Spleen (tissue), 11 donors: ENCODE data around the gene PHACTR1. TPM values are rescaled to one million over a fixed set of nuclear protein-coding genes. Genes with fewer than 3 reads are reported as not detected.

ENCODE experiments used
- DNase-seq: peaks from one replicate; pipeline ENCODE4 v3.0.0-alpha.2; 2020
- H3K27ac ChIP-seq, 8 donors: fragments of 200-600 bp; sonication (generic) in 7 of 8; 1 replicate in 4 of 8; 2 replicates in 4 of 8; pipeline versions ENCODE4 v1.5.0 to v1.8.0; 2016 to 2021; ENCODE audit warnings: inconsistent platforms in 4 of 8, mild to moderate bottlenecking in 4 of 8, moderate library complexity in 1 of 8
- H3K27me3 ChIP-seq, 7 donors: fragments of 200-600 bp; sonication (generic) in 6 of 7; replicated peaks in 1 of 7; 1 replicate in 4 of 7; 2 replicates in 3 of 7; pipeline versions ENCODE4 v1.5.0 to v1.8.0; 2016 to 2021; ENCODE audit warnings: inconsistent platforms in 3 of 7, mild to moderate bottlenecking in 1 of 7
- H3K36me3 ChIP-seq, 6 donors: fragments of 200-600 bp; sonication (generic) in 5 of 6; 1 replicate in 4 of 6; 2 replicates in 2 of 6; pipeline versions ENCODE4 v1.5.0 to v1.8.0; 2016 to 2021; ENCODE audit warnings: inconsistent platforms in 2 of 6
- H3K4me1 ChIP-seq, 6 donors: fragments of 200-600 bp; sonication (generic) in 5 of 6; 1 replicate in 3 of 6; 2 replicates in 3 of 6; pipeline versions ENCODE4 v1.5.0 to v1.8.0; 2016 to 2021; ENCODE audit warnings: inconsistent platforms in 3 of 6
- H3K4me3 ChIP-seq, 8 donors: fragments of 200-600 bp; sonication (generic) in 7 of 8; 1 replicate in 4 of 8; 2 replicates in 4 of 8; pipeline versions ENCODE4 v1.5.0 to v1.8.0; 2016 to 2021; ENCODE audit warnings: inconsistent platforms in 4 of 8, mild to moderate bottlenecking in 4 of 8, moderate library complexity in 2 of 8
- H3K9me3 ChIP-seq, 8 donors: fragments of 200-600 bp; sonication (generic) in 7 of 8; 1 replicate in 4 of 8; 2 replicates in 4 of 8; pipeline versions ENCODE4 v1.5.0 to v1.8.0; 2016 to 2021; ENCODE audit warnings: inconsistent platforms in 4 of 8
- CTCF ChIP-seq, 11 experiments: fragments of 200-600 bp in 7 of 11; fragments of 450-650 bp in 4 of 11; sonication (generic) in 4 of 11; IDR thresholded peaks in 8 of 11; conservative IDR thresholded peaks in 3 of 11; 1 replicate in 7 of 11; 2 replicates in 4 of 11; pipeline versions ENCODE4 v1.4.0 to v1.8.0; 2016 to 2021; ENCODE audit warnings: antibody characterized with exemption in 11 of 11, inconsistent platforms in 4 of 11, mild to moderate bottlenecking in 1 of 11
- POLR2A ChIP-seq, 3 donors: fragments of 450-650 bp; IDR thresholded peaks; one replicate each; pipeline ENCODE4 v1.5.1; 2017; ENCODE audit warnings: antibody characterized with exemption in 3 of 3, mild to moderate bottlenecking in 1 of 3
- POLR2AphosphoS5 ChIP-seq, 3 donors: sonication (generic); formaldehyde crosslinking; IDR thresholded peaks; one replicate each; pipeline ENCODE4 v1.5.1; 2017; ENCODE audit warnings: antibody characterized with exemption in 3 of 3
- WGBS, 5 donors: extraction: QIAGEN DNeasy Blood & Tissue Kit in 3 of 5; methylation state at CpG; one replicate each; pipeline versions ENCODE4 v1.1.5 to v1.1.7; 2013 to 2018; 5-methylcytosine and 5-hydroxymethylcytosine counted together
- intact Hi-C: fragments of 100-400 bp; cut with DNase I; formaldehyde crosslinking; loops from one replicate; pipeline ENCODE4 v1.15.0; 2023; ENCODE audit warnings: low total_unique reads
- polyA plus RNA-seq, 3 donors: library from polyadenylated mRNA; stranded (reverse); fragments of 200-250 nt; gene quantifications; one replicate each; pipeline ENCODE4 v1.2.1, GENCODE V29; 2013
- total RNA-seq, 7 donors: library from RNA; depleted of rRNA in 3 of 7; stranded (reverse); fragments of >200 nt in 3 of 7; fragmentation: NEBNext Ultra II Directional in 4 of 7; extraction: Animal tissue kit (Norgen Biotek cat#: 25700) in 4 of 7; gene quantifications; one replicate each; pipeline versions ENCODE4 v1.1.0 to v1.2.1, GENCODE V29; 2016 to 2021
- donor health status: healthy with polysubstance abuse.
- donor health status: DM: no; HTN: no; CAD: no; lungs with moderate emphysema.
- donor health status: DM: no; HTN: no; CAD: no.
- donor health status: Bipolar disorder and iron deficiency.
- donor health status: healthy.
- donor health status: DM: no; HTN: no; CAD: no.
- donor health status: DM: yes; HTN: yes; CAD: no.

The PHACTR1 gene
- total and polyA plus RNA-seq, 10 donors = 8.5 to 45.3 (median 30.8) TPM

DNA sequence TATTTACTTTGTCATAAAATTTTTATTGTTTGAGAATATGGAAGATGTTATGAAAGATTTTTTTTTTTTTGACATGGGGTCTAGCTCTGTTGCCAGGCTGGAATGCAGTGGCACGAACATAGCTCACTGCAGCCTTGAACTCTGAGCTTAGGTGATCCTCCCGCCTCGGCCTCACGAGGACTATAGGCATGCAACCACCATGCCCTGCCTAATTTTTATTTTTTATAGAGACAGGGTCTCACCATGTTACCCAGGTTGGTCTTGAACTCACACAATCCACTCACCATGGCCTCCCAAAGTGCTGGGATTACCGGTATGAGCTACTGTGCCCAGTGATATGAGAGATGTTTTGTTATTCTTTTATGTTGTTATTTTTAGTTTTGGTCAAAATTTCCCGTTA lies 316.0 kb downstream of the PHACTR1 start:
- Histone ChIP-seq H3K27ac (no peak overlapping the region), H3K4me1 (peaks cover 0 to under 1% (median 0%) of the 10 kb centered on the region in 6 donors), H3K4me3 (no peak overlapping the region), H3K27me3 (no peaks in the 10 kb centered on the region), H3K9me3 (no peaks in the 10 kb centered on the region), H3K36me3 (no peaks in the 10 kb centered on the region)
- WGBS, 5 donors = 56 to 67% (median 61%) methylated on average over 6 of the region's 6 CpGs
- intact Hi-C loops = no loop called here
- no peak for DNase-seq
- TF ChIP-seq POLR2A (IDR thresholded peaks at IDR 0.05) = no peak
- TF ChIP-seq CTCF (IDR thresholded peaks at IDR 0.05 in 8 of 11, conservative IDR thresholded peaks at IDR 0.05 in 3 of 11) = no peak
- no peak for TF ChIP-seq POLR2AphosphoS5 (IDR thresholded peaks at IDR 0.05)

- WGBS, 5 donors = 74 to 89% (median 88%) methylated on average over 1 of the region's 1 CpG
- Histone ChIP-seq H3K4me1 (peaks cover 0 to 6% (median 0%) of the 10 kb centered on the region in 6 donors), H3K27ac (no peak overlapping the region), H3K4me3 (no peak overlapping the region), H3K36me3 (no peaks in the 10 kb centered on the region), H3K9me3 (no peaks in the 10 kb centered on the region), H3K27me3 (no peaks in the 10 kb centered on the region)
- DNase-seq = no peak
- intact Hi-C loops = no loop called here
- TF ChIP-seq POLR2A (IDR thresholded peaks at IDR 0.05) (no peak), CTCF (IDR thresholded peaks at IDR 0.05 in 8 of 11, conservative IDR thresholded peaks at IDR 0.05 in 3 of 11) (no peak), POLR2AphosphoS5 (IDR thresholded peaks at IDR 0.05) (no peak)
Observed at GRCh38 chr6:13033145-13033544, 316.6 kb downstream of the PHACTR1 start.

- no peak for DNase-seq
- TF ChIP-seq POLR2AphosphoS5 (IDR thresholded peaks at IDR 0.05) = no peak
- TF ChIP-seq CTCF (IDR thresholded peaks at IDR 0.05 in 8 of 11, conservative IDR thresholded peaks at IDR 0.05 in 3 of 11) = no peak
- TF ChIP-seq POLR2A (IDR thresholded peaks at IDR 0.05) = no peak
- H3K36me3 ChIP-seq = no peaks in the 10 kb centered on the region
- H3K4me3 ChIP-seq = no peak overlapping the region
- H3K27ac ChIP-seq = no peak overlapping the region
- intact Hi-C loops = no loop called here
- 0 to 24% (median 11%) methylated on average over 1 of the region's 1 CpG for WGBS, 5 donors
- no peaks in the 10 kb centered on the region for H3K9me3 ChIP-seq
- peaks cover 0 to 18% (median 3%) of the 10 kb centered on the region in 6 donors for H3K4me1 ChIP-seq
- H3K27me3 ChIP-seq = no peaks in the 10 kb centered on the region
Observed at GRCh38 chr6:13034316-13034715, 317.7 kb downstream of the PHACTR1 start.

- Histone ChIP-seq H3K27ac (no peak overlapping the region), H3K9me3 (no peaks in the 10 kb centered on the region), H3K4me3 (no peak overlapping the region), H3K4me1 (peaks cover 0 to 18% (median 3%) of the 10 kb centered on the region in 6 donors), H3K36me3 (no peaks in the 10 kb centered on the region), H3K27me3 (no peaks in the 10 kb centered on the region)
- no peak for DNase-seq
- WGBS, 5 donors = 73 to 82% (median 78%) methylated on average over 3 of the region's 3 CpGs
- TF ChIP-seq POLR2A (IDR thresholded peaks at IDR 0.05) = no peak
- no peak for TF ChIP-seq CTCF (IDR thresholded peaks at IDR 0.05 in 8 of 11, conservative IDR thresholded peaks at IDR 0.05 in 3 of 11)
- no peak for TF ChIP-seq POLR2AphosphoS5 (IDR thresholded peaks at IDR 0.05)
- intact Hi-C loops = no loop called here
Observed at GRCh38 chr6:13035606-13036005, 319.0 kb downstream of the PHACTR1 start.
